ENCODE data around the gene ABAT. TPM values are rescaled to one million over a fixed set of nuclear protein-coding genes. Genes with fewer than 3 reads are reported as not detected.
"Not testable (repeated sequence)": the region's sequence is repeated elsewhere in the genome, so short reads cannot be mapped to it uniquely, and the experiment has no call there.

The ABAT gene
- total and polyA plus RNA-seq, 2 donors (not counting 1 experiment from before 2014, with no cell fraction given): 6.2 to 14.3 TPM

GRCh38 chr16:8704098-8704497 is 29.7 kb downstream of the ABAT start:
- intact Hi-C loops (cut with micrococcal nuclease): no loop called here
- WGBS (ENCODE audit: insufficient coverage): 95% methylated on average over 3 of the region's 3 CpGs
- Mint-ChIP-seq H3K27ac (no peak overlapping the region), H3K9me3 (ENCODE audit: insufficient read depth) (no peaks in the 10 kb centered on the region), H3K27me3 (no peaks in the 10 kb centered on the region), H3K4me3 (no peak overlapping the region), H3K4me1 (peaks cover 4% of the 10 kb centered on the region)
- Histone ChIP-seq H3K4me1 (ENCODE audit: control insufficient read depth in 2 of 2, insufficient read depth in 2 of 2, low read length in 2 of 2) (no peaks in the 10 kb centered on the region), H3K27ac (ENCODE audit: low read length in 2 of 2) (no peak overlapping the region), H3K9me3 (ENCODE audit: control extremely low read depth in 1 of 3, control insufficient read depth in 2 of 3, insufficient read depth in 1 of 3, low read length in 2 of 3) (no peaks in the 10 kb centered on the region), H3K9ac (ENCODE audit: low read length) (no peak overlapping the region), H3K36me3 (replicated peaks in 1 of 2; ENCODE audit: control extremely low read depth in 1 of 2, control insufficient read depth in 1 of 2, extremely low read depth in 1 of 2, insufficient read depth in 2 of 2, low read length in 1 of 2) (no peaks in the 10 kb centered on the region), H3K4me3 (ENCODE audit: control extremely low read depth in 1 of 5, extremely low read depth in 1 of 5, insufficient read depth in 1 of 5, low read depth in 2 of 5, low read length in 4 of 5) (no peak overlapping the region), H2AFZ (ENCODE audit: insufficient read depth, low read depth, low read length, poor library complexity, severe bottlenecking) (no peak overlapping the region), H3K79me2 (ENCODE audit: control insufficient read depth, insufficient read depth, low read length) (peaks cover 23% of the 10 kb centered on the region), H4K20me1 (ENCODE audit: control insufficient read depth, insufficient read depth, low read length, poor library complexity, severe bottlenecking) (peaks cover 10% of the 10 kb centered on the region), H3K27me3 (replicated peaks in 1 of 4; ENCODE audit: control extremely low read depth in 1 of 4, control insufficient read depth in 3 of 4, insufficient read depth in 4 of 4, low read length in 3 of 4) (no peaks in the 10 kb centered on the region), H3K4me2 (replicated peaks; ENCODE audit: low read depth, low read length, poor library complexity, severe bottlenecking) (no peak overlapping the region)
- ATAC-seq (ENCODE audit: low read depth) (no peak), DNase-seq (no peak)
- ChIA-PET POLR2A (no interaction called here), CTCF (no interaction called here)
- no peak for TF ChIP-seq CTCF (IDR thresholded peaks at IDR 0.05)
- TF ChIP-seq EZH2 (IDR thresholded peaks at IDR 0.05; ENCODE audit: borderline replicate concordance, insufficient read depth, low read depth, low read length, poor library complexity, severe bottlenecking): no peak

- H4K20me1 ChIP-seq (ENCODE audit: control insufficient read depth, insufficient read depth, low read length, poor library complexity, severe bottlenecking); intact Hi-C loops (cut with micrococcal nuclease); POLR2A ChIA-PET; H3K9me3 Mint-ChIP-seq (ENCODE audit: insufficient read depth); H3K9me3 ChIP-seq (ENCODE audit: control extremely low read depth in 1 of 3, control insufficient read depth in 2 of 3, insufficient read depth in 1 of 3, low read length in 2 of 3); H3K4me2 ChIP-seq (replicated peaks; ENCODE audit: low read depth, low read length, poor library complexity, severe bottlenecking); H3K4me1 Mint-ChIP-seq; H3K27ac Mint-ChIP-seq; H2AFZ ChIP-seq (ENCODE audit: insufficient read depth, low read depth, low read length, poor library complexity, severe bottlenecking); H3K27me3 Mint-ChIP-seq; DNase-seq; H3K27ac ChIP-seq (ENCODE audit: low read length in 2 of 2); H3K36me3 ChIP-seq (replicated peaks in 1 of 2; ENCODE audit: control extremely low read depth in 1 of 2, control insufficient read depth in 1 of 2, extremely low read depth in 1 of 2, insufficient read depth in 2 of 2, low read length in 1 of 2); CTCF ChIA-PET; H3K9ac ChIP-seq (ENCODE audit: low read length); ATAC-seq (ENCODE audit: low read depth); H3K4me1 ChIP-seq (ENCODE audit: control insufficient read depth in 2 of 2, insufficient read depth in 2 of 2, low read length in 2 of 2); H3K4me3 Mint-ChIP-seq; H3K4me3 ChIP-seq (ENCODE audit: control extremely low read depth in 1 of 5, extremely low read depth in 1 of 5, insufficient read depth in 1 of 5, low read depth in 2 of 5, low read length in 4 of 5); H3K27me3 ChIP-seq (replicated peaks in 1 of 4; ENCODE audit: control extremely low read depth in 1 of 4, control insufficient read depth in 3 of 4, insufficient read depth in 4 of 4, low read length in 3 of 4): not testable (repeated sequence)
- no CpG with 5 or more reads among the region's 4 CpGs for WGBS (ENCODE audit: insufficient coverage)
- peaks cover 20% of the 10 kb centered on the region for H3K79me2 ChIP-seq (ENCODE audit: control insufficient read depth, insufficient read depth, low read length)
Measured at GRCh38 chr16:8705100-8705822, 30.8 kb downstream of the ABAT start.

Data from B cell (primary cell).